B cell (primary cell): ENCODE results near the gene TGFBR3. TPM values are rescaled to one million over a fixed set of nuclear protein-coding genes. Genes with fewer than 3 reads are reported as not detected.

Experiments
- ATAC-seq: fragments of 200-7000 bp; cut with Tn5 transposase; one replicate; pipeline ENCODE4 v1.10.0; 2021; ENCODE audit warnings: low read depth, mild to moderate bottlenecking, moderate number of reproducible peaks, moderate library complexity
- CTCF ChIA-PET: fragments of 350-600 bp; sonication (Branson Sonifier 250); formaldehyde crosslinking; loops from one replicate; lab custom pipeline; 2021; ENCODE audit warnings: antibody characterized with exemption, inconsistent platforms; lab: Charles Lee
- POLR2A ChIA-PET: fragments of 350-600 bp; sonication (Branson Sonifier 250); formaldehyde crosslinking; loops from one replicate; lab custom pipeline; 2021; ENCODE audit warnings: antibody characterized with exemption; lab: Charles Lee
- DNase-seq: peaks from one replicate; pipeline ENCODE4 v3.0.0; 2013
- H2AFZ ChIP-seq: 2 replicates; pipeline ENCODE4 v1.6.1; 2012; ENCODE audit warnings: mild to moderate bottlenecking, low read depth, low read length; ENCODE audit not compliant: insufficient read depth, poor library complexity, severe bottlenecking
- H3K27ac ChIP-seq, 2 donors: 1 replicate in 1 of 2; 2 replicates in 1 of 2; pipeline ENCODE4 v1.5.1; 2012 to 2013; ENCODE audit warnings: low read length in 2 of 2, mild to moderate bottlenecking in 2 of 2, moderate library complexity in 1 of 2
- H3K27me3 ChIP-seq, 4 experiments: fragments of 200-600 bp in 1 of 4; sonication (generic) in 1 of 4; replicated peaks in 1 of 4; 1 replicate in 2 of 4; 2 replicates in 2 of 4; pipeline versions ENCODE4 v1.6.1 to v1.7.0; 2013 to 2016; ENCODE audit warnings: low read length in 3 of 4, mild to moderate bottlenecking in 2 of 4, mixed read lengths in 1 of 4, moderate library complexity in 1 of 4; ENCODE audit not compliant: insufficient read depth in 4 of 4, control insufficient read depth in 3 of 4; ENCODE audit errors: control extremely low read depth in 1 of 4
- H3K36me3 ChIP-seq, 2 experiments: replicated peaks in 1 of 2; 1 replicate in 1 of 2; 2 replicates in 1 of 2; pipeline versions ENCODE4 v1.6.1 to v1.7.1; 2013; ENCODE audit warnings: low read length in 1 of 2; ENCODE audit not compliant: insufficient read depth in 2 of 2, control insufficient read depth in 1 of 2; ENCODE audit errors: control extremely low read depth in 1 of 2, extremely low read depth in 1 of 2
- H3K4me1 ChIP-seq, 2 donors: fragments of 200-600 bp in 1 of 2; sonication (generic) in 1 of 2; 1 replicate in 1 of 2; 2 replicates in 1 of 2; pipeline versions ENCODE4 v1.5.1 to v1.6.1; 2013 to 2017; ENCODE audit warnings: low read length in 2 of 2; ENCODE audit not compliant: control insufficient read depth in 2 of 2, insufficient read depth in 2 of 2
- H3K4me2 ChIP-seq: replicated peaks from 2 replicates; pipeline ENCODE3; 2012; ENCODE audit warnings: mild to moderate bottlenecking, low read depth, low read length; ENCODE audit not compliant: poor library complexity, severe bottlenecking
- H3K4me3 ChIP-seq, 5 experiments: fragments of 200-600 bp in 1 of 5; sonication (generic) in 1 of 5; 1 replicate in 3 of 5; 2 replicates in 2 of 5; pipeline versions ENCODE4 v1.5.1 to v1.7.0; 2011 to 2016; ENCODE audit warnings: low read length in 4 of 5, mild to moderate bottlenecking in 4 of 5, low read depth in 2 of 5, control low read depth in 1 of 5, moderate library complexity in 1 of 5; ENCODE audit not compliant: insufficient read depth in 1 of 5; ENCODE audit errors: control extremely low read depth in 1 of 5, extremely low read depth in 1 of 5
- H3K79me2 ChIP-seq: fragments of 200-600 bp; sonication (generic); one replicate; pipeline ENCODE4 v1.6.0; 2016; ENCODE audit warnings: low read length; ENCODE audit not compliant: control insufficient read depth, insufficient read depth
- H3K9ac ChIP-seq: fragments of 200-600 bp; sonication (generic); 2 replicates; pipeline ENCODE4 v1.6.1; 2017; ENCODE audit warnings: mild to moderate bottlenecking, low read length, moderate library complexity
- H3K9me3 ChIP-seq, 3 donors: one replicate each; pipeline versions ENCODE4 v1.6.1 to v1.7.1; 2013; ENCODE audit warnings: low read length in 2 of 3; ENCODE audit not compliant: control insufficient read depth in 2 of 3, insufficient read depth in 1 of 3; ENCODE audit errors: control extremely low read depth in 1 of 3
- H4K20me1 ChIP-seq: 2 replicates; pipeline ENCODE4 v1.6.0; 2012; ENCODE audit warnings: mild to moderate bottlenecking, low read length; ENCODE audit not compliant: insufficient read depth, control insufficient read depth, poor library complexity, severe bottlenecking
- H3K27ac Mint-ChIP-seq: one replicate; pipeline ENCODE4 v1.8.0; 2021; ENCODE audit warnings: mixed read lengths
- H3K27me3 Mint-ChIP-seq: one replicate; pipeline ENCODE4 v1.8.0; 2021; ENCODE audit warnings: mixed read lengths
- H3K4me1 Mint-ChIP-seq: one replicate; pipeline ENCODE4 v1.8.0; 2021; ENCODE audit warnings: mixed read lengths
- H3K4me3 Mint-ChIP-seq: one replicate; pipeline ENCODE4 v1.8.0; 2021; ENCODE audit warnings: mixed read lengths
- H3K9me3 Mint-ChIP-seq: one replicate; pipeline ENCODE4 v1.8.0; 2022; ENCODE audit warnings: mixed read lengths; ENCODE audit not compliant: insufficient read depth
- EZH2 ChIP-seq: IDR thresholded peaks from 2 replicates; pipeline ENCODE4 v1.6.1; 2012; ENCODE audit warnings: borderline replicate concordance, low read depth, mild to moderate bottlenecking, moderate library complexity, low read length; ENCODE audit not compliant: insufficient read depth, poor library complexity, severe bottlenecking
- WGBS: methylation state at CpG from one replicate; pipeline ENCODE4 v1.1.5; 2013; ENCODE audit warnings: missing lambda C conversion rate; ENCODE audit not compliant: insufficient coverage; 5-methylcytosine and 5-hydroxymethylcytosine counted together
- intact Hi-C: fragments of 100-400 bp; cut with micrococcal nuclease; formaldehyde crosslinking; loops from one replicate; pipeline ENCODE4 v1.10.0; 2022
- polyA plus RNA-seq: library from polyadenylated mRNA; depleted of rRNA; stranded (reverse); fragments of >200 nt; gene quantifications from 2 replicates; pipeline ENCODE4 v1.2.3, GENCODE V29; 2012
- total RNA-seq, 2 donors: library from RNA; stranded (reverse); fragments of 120-200 nt in 1 of 2; gene quantifications; 1 replicate in 1 of 2; 2 replicates in 1 of 2; pipeline versions ENCODE4 v1.2.3 to v1.2.4, GENCODE V29; 2013 to 2022
- TF ChIP-seq, protein P1 (sequence below): fragments of 200-600 bp; IDR thresholded peaks from one replicate; pipeline ENCODE4 v1.8.0; 2022; ENCODE audit warnings: antibody characterized with exemption, mild to moderate bottlenecking

The TGFBR3 gene
- total and polyA plus RNA-seq, 2 donors (not counting 1 experiment from before 2014, with no cell fraction given) = 0.10 to 0.12 TPM

- WGBS = 0% methylated on average over 1 of the region's 5 CpGs
- H3K4me3 Mint-ChIP-seq = no peak overlapping the region
- no peak overlapping the region for H3K9ac ChIP-seq
- H3K27ac Mint-ChIP-seq = no peak overlapping the region
- no peaks in the 10 kb centered on the region for H3K9me3 Mint-ChIP-seq
- no peaks in the 10 kb centered on the region for H3K4me1 Mint-ChIP-seq
- no peak for TF ChIP-seq EZH2
- TF ChIP-seq, protein P1, sequence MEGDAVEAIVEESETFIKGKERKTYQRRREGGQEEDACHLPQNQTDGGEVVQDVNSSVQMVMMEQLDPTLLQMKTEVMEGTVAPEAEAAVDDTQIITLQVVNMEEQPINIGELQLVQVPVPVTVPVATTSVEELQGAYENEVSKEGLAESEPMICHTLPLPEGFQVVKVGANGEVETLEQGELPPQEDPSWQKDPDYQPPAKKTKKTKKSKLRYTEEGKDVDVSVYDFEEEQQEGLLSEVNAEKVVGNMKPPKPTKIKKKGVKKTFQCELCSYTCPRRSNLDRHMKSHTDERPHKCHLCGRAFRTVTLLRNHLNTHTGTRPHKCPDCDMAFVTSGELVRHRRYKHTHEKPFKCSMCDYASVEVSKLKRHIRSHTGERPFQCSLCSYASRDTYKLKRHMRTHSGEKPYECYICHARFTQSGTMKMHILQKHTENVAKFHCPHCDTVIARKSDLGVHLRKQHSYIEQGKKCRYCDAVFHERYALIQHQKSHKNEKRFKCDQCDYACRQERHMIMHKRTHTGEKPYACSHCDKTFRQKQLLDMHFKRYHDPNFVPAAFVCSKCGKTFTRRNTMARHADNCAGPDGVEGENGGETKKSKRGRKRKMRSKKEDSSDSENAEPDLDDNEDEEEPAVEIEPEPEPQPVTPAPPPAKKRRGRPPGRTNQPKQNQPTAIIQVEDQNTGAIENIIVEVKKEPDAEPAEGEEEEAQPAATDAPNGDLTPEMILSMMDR = no peak
- H3K27me3 Mint-ChIP-seq = no peaks in the 10 kb centered on the region
- no peak overlapping the region for H2AFZ ChIP-seq
- H3K79me2 ChIP-seq = no peaks in the 10 kb centered on the region
- ChIA-PET CTCF (no interaction called here), POLR2A (no interaction called here)
- no peak overlapping the region for H3K27ac ChIP-seq
- no peak for DNase-seq
- no peaks in the 10 kb centered on the region for H3K27me3 ChIP-seq
- no peaks in the 10 kb centered on the region for H3K4me1 ChIP-seq
- H3K4me3 ChIP-seq = no peak overlapping the region
- H3K36me3 ChIP-seq = no peaks in the 10 kb centered on the region
- no peaks in the 10 kb centered on the region for H4K20me1 ChIP-seq
- H3K9me3 ChIP-seq = no peaks in the 10 kb centered on the region
- no peak for ATAC-seq
- no peak overlapping the region for H3K4me2 ChIP-seq
- intact Hi-C loops = no loop called here
Measured at GRCh38 chr1:91720044-91720443, 165.9 kb downstream of the TGFBR3 start.

DNA sequence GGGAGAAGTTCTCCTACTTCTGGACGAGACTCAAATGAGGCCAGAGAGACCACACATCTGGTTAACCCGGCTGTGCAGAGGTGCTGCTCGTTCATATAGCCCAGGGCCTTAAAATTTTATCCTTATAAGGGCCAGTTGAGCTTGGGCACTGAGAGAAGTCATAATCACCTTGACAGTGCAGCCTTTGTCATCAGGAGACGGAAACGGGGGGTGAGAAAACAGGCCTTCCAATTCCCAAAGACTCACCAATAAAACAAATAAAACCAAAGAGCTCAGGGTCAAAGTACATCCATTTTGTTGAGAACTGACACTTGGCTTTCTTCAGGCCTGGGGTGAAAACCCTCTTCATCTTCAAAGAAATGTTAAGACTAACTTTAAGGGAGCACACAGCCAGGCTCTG is 167.1 kb downstream of the TGFBR3 start:
- Histone ChIP-seq H2AFZ (no peak overlapping the region), H3K36me3 (no peaks in the 10 kb centered on the region), H3K27me3 (no peaks in the 10 kb centered on the region), H3K4me3 (no peak overlapping the region), H3K27ac (no peak overlapping the region), H3K4me1 (no peaks in the 10 kb centered on the region), H4K20me1 (no peaks in the 10 kb centered on the region), H3K9me3 (no peaks in the 10 kb centered on the region), H3K4me2 (no peak overlapping the region), H3K9ac (no peak overlapping the region), H3K79me2 (no peaks in the 10 kb centered on the region)
- intact Hi-C loops = no loop called here
- no peak overlapping the region for H3K27ac Mint-ChIP-seq
- no peaks in the 10 kb centered on the region for H3K9me3 Mint-ChIP-seq
- ChIA-PET POLR2A (no interaction called here), CTCF (no interaction called here)
- no peak for TF ChIP-seq EZH2
- TF ChIP-seq, protein P1 = no peak
- H3K4me3 Mint-ChIP-seq = no peak overlapping the region
- DNase-seq (no peak), ATAC-seq (no peak)
- no peaks in the 10 kb centered on the region for H3K4me1 Mint-ChIP-seq
- no peaks in the 10 kb centered on the region for H3K27me3 Mint-ChIP-seq
- WGBS = 97% methylated on average over 5 of the region's 5 CpGs
